IPS-15b (cell line): ENCODE results near the gene FBXO40.
"Not testable (repeated sequence)": the region's sequence is repeated elsewhere in the genome, so short reads cannot be mapped to it uniquely, and the experiment has no call there.

Experiments used
- H3K27me3 ChIP-seq: one replicate; pipeline ENCODE4 v1.6.1; 2013; ENCODE audit warnings: low read length; ENCODE audit not compliant: control insufficient read depth, insufficient read depth
- H3K36me3 ChIP-seq: one replicate; pipeline ENCODE4 v1.6.1; 2013; ENCODE audit warnings: low read length; ENCODE audit not compliant: control insufficient read depth, insufficient read depth
- H3K4me1 ChIP-seq: one replicate; pipeline ENCODE4 v1.6.1; 2013; ENCODE audit warnings: mild to moderate bottlenecking, low read length; ENCODE audit not compliant: control insufficient read depth, insufficient read depth
- H3K4me3 ChIP-seq: one replicate; pipeline ENCODE4 v1.5.1; 2013; ENCODE audit warnings: low read depth, low read length
- H3K9ac ChIP-seq: one replicate; pipeline ENCODE4 v1.6.1; 2013; ENCODE audit warnings: low read depth, mild to moderate bottlenecking, low read length
- H3K9me3 ChIP-seq: one replicate; pipeline ENCODE4 v1.6.1; 2013; ENCODE audit warnings: mild to moderate bottlenecking, low read length; ENCODE audit not compliant: control insufficient read depth, insufficient read depth

Gene FBXO40

DNA sequence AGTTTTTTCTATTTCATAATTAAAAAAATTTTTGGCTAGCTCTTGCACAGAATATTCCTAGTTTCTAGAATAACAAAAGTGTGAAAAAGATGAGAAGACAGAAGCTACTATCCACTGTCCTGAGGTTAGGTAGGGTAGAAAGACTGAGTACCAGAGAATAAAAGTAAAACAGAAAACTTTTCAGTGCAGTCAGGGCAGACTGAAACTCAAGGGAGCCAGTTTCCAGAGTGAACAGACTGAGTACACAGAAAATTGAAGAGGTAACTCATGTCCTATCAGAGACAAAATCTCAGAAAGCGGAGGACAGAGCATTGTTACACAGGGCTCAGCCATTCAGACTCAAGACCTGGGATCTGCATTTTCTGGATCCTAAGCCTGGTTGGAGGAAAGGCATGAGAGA, 8.8 kb upstream of the FBXO40 start:
- no peaks in the 10 kb centered on the region for H3K4me1 ChIP-seq
- H3K9me3 ChIP-seq: no peaks in the 10 kb centered on the region
- no peak overlapping the region for H3K4me3 ChIP-seq
- H3K27me3 ChIP-seq: no peaks in the 10 kb centered on the region
- H3K36me3 ChIP-seq: no peaks in the 10 kb centered on the region
- no peak overlapping the region for H3K9ac ChIP-seq

- H3K36me3 ChIP-seq, H3K9ac ChIP-seq, H3K27me3 ChIP-seq, H3K4me3 ChIP-seq, H3K9me3 ChIP-seq: not testable (repeated sequence)
- H3K4me1 ChIP-seq: peaks cover 22% of the 10 kb centered on the region
Measured at GRCh38 chr3:121593806-121594205, 627 bp downstream of the FBXO40 start.

DNA sequence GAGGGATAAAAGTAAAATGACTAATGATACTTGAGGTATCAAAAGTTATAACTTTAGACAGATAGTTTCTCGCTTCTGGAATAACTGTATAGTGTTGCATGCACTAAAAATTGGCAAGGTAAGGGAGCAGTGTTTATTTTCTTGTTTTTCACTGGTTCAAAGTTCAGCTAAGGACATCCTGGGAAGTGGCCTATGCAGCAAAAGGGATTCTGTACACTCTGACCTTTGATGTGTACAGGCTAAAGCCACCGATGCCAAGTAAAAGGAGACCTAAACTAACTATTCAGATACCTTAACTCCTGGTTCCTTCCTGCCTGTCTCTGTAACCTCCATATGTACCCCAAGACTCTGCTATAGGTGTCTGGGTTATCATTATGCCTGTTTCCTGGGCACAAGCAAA, 1.7 kb downstream of the FBXO40 start:
- Histone ChIP-seq H3K36me3 (no peaks in the 10 kb centered on the region), H3K9ac (no peak overlapping the region), H3K4me3 (no peak overlapping the region), H3K9me3 (no peaks in the 10 kb centered on the region), H3K27me3 (no peaks in the 10 kb centered on the region), H3K4me1 (peaks cover 22% of the 10 kb centered on the region)

- peaks cover 22% of the 10 kb centered on the region for H3K4me1 ChIP-seq
- no peaks in the 10 kb centered on the region for H3K27me3 ChIP-seq
- no peaks in the 10 kb centered on the region for H3K9me3 ChIP-seq
- H3K4me3 ChIP-seq: no peak overlapping the region
- no peaks in the 10 kb centered on the region for H3K36me3 ChIP-seq
- no peak overlapping the region for H3K9ac ChIP-seq
Measured at GRCh38 chr3:121595765-121596406, 2.7 kb downstream of the FBXO40 start.

- Histone ChIP-seq H3K9ac (no peak overlapping the region), H3K36me3 (no peaks in the 10 kb centered on the region), H3K4me3 (no peak overlapping the region), H3K4me1 (peaks cover 18% of the 10 kb centered on the region), H3K9me3 (no peaks in the 10 kb centered on the region), H3K27me3 (no peaks in the 10 kb centered on the region)
Measured at GRCh38 chr3:121598564-121598963, 5.4 kb downstream of the FBXO40 start.

GRCh38 chr3:121599900-121600299, 6.7 kb downstream of the FBXO40 start:
- not testable (repeated sequence) for H3K9ac ChIP-seq, H3K9me3 ChIP-seq, H3K36me3 ChIP-seq, H3K27me3 ChIP-seq, H3K4me3 ChIP-seq
- peaks cover 18% of the 10 kb centered on the region for H3K4me1 ChIP-seq

- Histone ChIP-seq H3K27me3 (no peaks in the 10 kb centered on the region), H3K4me1 (peaks cover 15% of the 10 kb centered on the region), H3K36me3 (no peaks in the 10 kb centered on the region), H3K9ac (no peak overlapping the region), H3K4me3 (no peak overlapping the region), H3K9me3 (no peaks in the 10 kb centered on the region)
Measured at GRCh38 chr3:121601212-121601812, 8.1 kb downstream of the FBXO40 start.

GRCh38 chr3:121604759-121605158, 11.6 kb downstream of the FBXO40 start:
- H3K4me1 ChIP-seq: peaks cover 9% of the 10 kb centered on the region
- H3K36me3 ChIP-seq: no peaks in the 10 kb centered on the region
- H3K9me3 ChIP-seq: no peaks in the 10 kb centered on the region
- H3K4me3 ChIP-seq: no peak overlapping the region
- H3K9ac ChIP-seq: no peak overlapping the region
- H3K27me3 ChIP-seq: no peaks in the 10 kb centered on the region

DNA sequence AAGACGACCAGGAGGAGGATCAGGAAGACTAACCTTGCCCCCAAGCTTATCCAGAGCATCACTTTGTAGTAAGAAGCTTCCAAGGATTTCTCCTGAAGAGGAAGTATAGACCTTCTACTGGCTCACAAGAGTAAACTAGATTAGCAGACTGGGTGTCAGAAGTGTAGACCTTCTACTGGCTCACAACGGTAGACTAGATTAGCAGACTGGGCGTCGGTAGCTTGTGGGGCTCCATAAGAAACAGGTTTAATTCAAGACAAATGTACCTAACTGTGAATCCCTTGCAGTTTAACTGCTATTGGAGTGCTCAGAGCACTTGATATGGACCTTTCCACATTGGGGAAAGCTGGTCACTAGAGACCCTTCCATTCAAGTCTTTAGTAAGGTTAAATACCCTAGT, 12.9 kb downstream of the FBXO40 start:
- Histone ChIP-seq H3K27me3 (no peaks in the 10 kb centered on the region), H3K36me3 (no peaks in the 10 kb centered on the region), H3K9me3 (no peaks in the 10 kb centered on the region), H3K4me1 (peaks cover 8% of the 10 kb centered on the region), H3K4me3 (no peak overlapping the region), H3K9ac (no peak overlapping the region)

DNA sequence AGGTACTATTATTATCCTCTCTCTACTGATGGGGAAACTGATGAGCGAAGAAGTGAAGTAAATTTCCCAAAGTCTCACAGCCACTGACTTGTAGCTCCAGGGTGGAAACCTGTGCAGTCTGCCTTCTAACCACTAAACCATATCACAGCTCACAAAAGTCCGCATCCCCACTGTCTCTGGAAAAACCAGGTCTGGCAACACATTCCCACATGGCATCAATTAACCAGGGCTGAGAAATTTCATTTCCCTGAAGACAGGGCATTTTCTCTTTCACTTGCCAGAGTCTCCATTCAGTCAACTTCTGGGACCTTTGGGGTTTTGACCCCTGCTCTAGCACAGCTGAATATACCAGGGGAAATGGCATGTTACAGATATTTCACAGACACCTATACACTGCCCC, 26.5 kb downstream of the FBXO40 start:
- Histone ChIP-seq H3K36me3 (no peaks in the 10 kb centered on the region), H3K4me3 (no peak overlapping the region), H3K9ac (no peak overlapping the region), H3K9me3 (no peaks in the 10 kb centered on the region), H3K4me1 (no peaks in the 10 kb centered on the region), H3K27me3 (no peaks in the 10 kb centered on the region)

GRCh38 chr3:121621491-121621890, 28.3 kb downstream of the FBXO40 start:
- H3K9me3 ChIP-seq: no peaks in the 10 kb centered on the region
- H3K36me3 ChIP-seq: no peaks in the 10 kb centered on the region
- H3K9ac ChIP-seq: no peak overlapping the region
- no peaks in the 10 kb centered on the region for H3K4me1 ChIP-seq
- H3K27me3 ChIP-seq: no peaks in the 10 kb centered on the region
- H3K4me3 ChIP-seq: no peak overlapping the region

- no peaks in the 10 kb centered on the region for H3K4me1 ChIP-seq
- no peak overlapping the region for H3K4me3 ChIP-seq
- H3K9me3 ChIP-seq: no peaks in the 10 kb centered on the region
- H3K36me3 ChIP-seq: no peaks in the 10 kb centered on the region
- no peaks in the 10 kb centered on the region for H3K27me3 ChIP-seq
- no peak overlapping the region for H3K9ac ChIP-seq
Measured at GRCh38 chr3:121624147-121624899, 31.1 kb downstream of the FBXO40 start.
